ENCODE results near the gene FGD2.

Gene FGD2

GRCh38 chr6:36978421-36979346 is 26.8 kb upstream of the FGD2 start:
- TF ChIP-seq CTCF (IDR thresholded peaks at IDR 0.05; ENCODE audit: low read depth, low read length) = no peak
- H3K4me3 ChIP-seq (ENCODE audit: low read depth, low read length) = no peak overlapping the region

- H3K4me3 ChIP-seq (ENCODE audit: low read depth, low read length) = no peak overlapping the region
- TF ChIP-seq CTCF (IDR thresholded peaks at IDR 0.05; ENCODE audit: low read depth, low read length) = peak; percentile 58
These were observed 26.1 kb upstream of the FGD2 start for GRCh38 chr6:36979347-36979742.

- no peak overlapping the region for H3K4me3 ChIP-seq (ENCODE audit: low read depth, low read length)
- TF ChIP-seq CTCF (IDR thresholded peaks at IDR 0.05; ENCODE audit: low read depth, low read length) = no peak
These were observed 25.3 kb upstream of the FGD2 start for GRCh38 chr6:36980129-36980528.

GRCh38 chr6:36980876-36981619 is 24.4 kb upstream of the FGD2 start:
- no peak for TF ChIP-seq CTCF (IDR thresholded peaks at IDR 0.05; ENCODE audit: low read depth, low read length)
- no peak overlapping the region for H3K4me3 ChIP-seq (ENCODE audit: low read depth, low read length)

- peak overlapping the region; percentile 79 for H3K4me3 ChIP-seq (ENCODE audit: low read depth, low read length)
- TF ChIP-seq CTCF (IDR thresholded peaks at IDR 0.05; ENCODE audit: low read depth, low read length) = no peak
These were observed 21.9 kb upstream of the FGD2 start for GRCh38 chr6:36983538-36983937.

GRCh38 chr6:36984581-36985416 is 20.7 kb upstream of the FGD2 start:
- H3K4me3 ChIP-seq (ENCODE audit: low read depth, low read length) = peak overlapping the region; percentile 79
- no peak for TF ChIP-seq CTCF (IDR thresholded peaks at IDR 0.05; ENCODE audit: low read depth, low read length)

Data from WI38 (cell line).